ENCODE data around the gene TBCB.
"Not testable (repeated sequence)": the region's sequence is repeated elsewhere in the genome, so short reads cannot be mapped to it uniquely, and the experiment has no call there.

The TBCB gene

GRCh38 chr19:36139473-36140303, 24.4 kb downstream of the TBCB start, which contains the start of gene CAPNS1:
Gene CAPNS1, plus strand, starts transcription at chr19:36140066. Its CDS starts 946 bp downstream, at chr19:36141012.
- peak; percentile 78 for DNase-seq

GRCh38 chr19:36140304-36141038, 25.2 kb downstream of the TBCB start:
- DNase-seq: no peak

- DNase-seq: peak; percentile 26
These were observed 26.0 kb downstream of the TBCB start for GRCh38 chr19:36141039-36141927.

GRCh38 chr19:36142046-36142445, 26.8 kb downstream of the TBCB start:
- no peak for DNase-seq

GRCh38 chr19:36142496-36142895, 27.2 kb downstream of the TBCB start:
- DNase-seq: no peak

GRCh38 chr19:36144624-36145023, 29.4 kb downstream of the TBCB start:
- DNase-seq: no peak

- no peak for DNase-seq
These were observed 34.6 kb downstream of the TBCB start for GRCh38 chr19:36149673-36150406.

- DNase-seq: no peak
These were observed 35.3 kb downstream of the TBCB start for GRCh38 chr19:36150586-36150985.

GRCh38 chr19:36151144-36152018, 36.1 kb downstream of the TBCB start:
- no peak for DNase-seq

- no peak for DNase-seq
These were observed 36.7 kb downstream of the TBCB start for GRCh38 chr19:36152019-36152351.

- no peak for DNase-seq
These were observed 37.3 kb downstream of the TBCB start, which contains the start of gene COX7A1 for GRCh38 chr19:36152352-36153091. Gene COX7A1, minus strand, starts transcription at chr19:36152447. Its CDS starts 40 bp downstream, at chr19:36152407.

GRCh38 chr19:36153126-36153525, 37.9 kb downstream of the TBCB start:
- no peak for DNase-seq

GRCh38 chr19:36160821-36161596, 45.7 kb downstream of the TBCB start:
- DNase-seq: no peak

GRCh38 chr19:36163813-36164212, 48.5 kb downstream of the TBCB start:
- DNase-seq: no peak

- no peak for DNase-seq
These were observed 54.0 kb downstream of the TBCB start for GRCh38 chr19:36169084-36169760.

- DNase-seq: no peak
These were observed 57.6 kb downstream of the TBCB start for GRCh38 chr19:36172852-36173251.

- DNase-seq: not testable (repeated sequence)
These were observed 58.6 kb downstream of the TBCB start for GRCh38 chr19:36173846-36174245.
